Aorta (tissue), 4 donors: Measurements from ENCODE around the gene PNPLA8. TPM values are rescaled to one million over a fixed set of nuclear protein-coding genes. Genes with fewer than 3 reads are reported as not detected.

Experiments used
- polyA plus RNA-seq, 2 donors: library from polyadenylated mRNA; stranded (reverse); fragments of 200-250 nt; gene quantifications; one replicate each; pipeline ENCODE4 v1.2.3, GENCODE V29; 2013
- total RNA-seq, 2 donors: library from RNA; stranded (reverse); fragmentation: NEBNext Ultra II Directional; extraction: Animal tissue kit (Norgen Biotek cat#: 25700); gene quantifications; one replicate each; pipeline ENCODE4 v1.2.1, GENCODE V29; 2021
- donor health status: healthy with polysubstance abuse.
- donor health status: Bipolar disorder and iron deficiency.
- donor health status: DM: no; HTN: no; CAD: no.
- donor health status: DM: yes; HTN: yes; CAD: no.

PNPLA8 gene
- total and polyA plus RNA-seq, 4 donors = 14.4 to 32.8 (median 23.2) TPM

Other genes starting within 250 kb of the PNPLA8 start
- 1 to 10 TPM in 1 of 2 donors, under 1 TPM in 1; 0.93 to 1.8 TPM for gene NRCAM, start 69.7 kb downstream of the PNPLA8 start, total RNA-seq
- gene NRCAM, start 69.7 kb downstream of the PNPLA8 start, polyA plus RNA-seq = under 1 TPM; under 0.01 to 0.59 TPM
- 10 to 100 TPM; 23.6 to 27.4 TPM for gene THAP5, start 43.6 kb upstream of the PNPLA8 start, total RNA-seq
- gene THAP5, start 43.6 kb upstream of the PNPLA8 start, polyA plus RNA-seq = 10 to 100 TPM; 13.0 to 16.7 TPM
- gene DNAJB9, start 43.7 kb upstream of the PNPLA8 start, total RNA-seq = 10 to 100 TPM; 24.3 to 28.4 TPM
- 10 to 100 TPM; 19.4 to 21.0 TPM for gene DNAJB9, start 43.7 kb upstream of the PNPLA8 start, polyA plus RNA-seq